GM12873 (cell line): Measurements from ENCODE around the gene KCNQ1OT1.

Source experiments
- CTCF ChIP-seq: IDR thresholded peaks from 2 replicates; pipeline ENCODE4 v1.5.1; 2012; ENCODE audit warnings: low read depth, mild to moderate bottlenecking, moderate library complexity, low read length, control low read depth; ENCODE audit not compliant: insufficient read depth; ENCODE audit errors: missing control alignments

The KCNQ1OT1 gene

GRCh38 chr11:2595204-2595603 lies 104.6 kb downstream of the KCNQ1OT1 start:
- TF ChIP-seq CTCF: no peak

DNA sequence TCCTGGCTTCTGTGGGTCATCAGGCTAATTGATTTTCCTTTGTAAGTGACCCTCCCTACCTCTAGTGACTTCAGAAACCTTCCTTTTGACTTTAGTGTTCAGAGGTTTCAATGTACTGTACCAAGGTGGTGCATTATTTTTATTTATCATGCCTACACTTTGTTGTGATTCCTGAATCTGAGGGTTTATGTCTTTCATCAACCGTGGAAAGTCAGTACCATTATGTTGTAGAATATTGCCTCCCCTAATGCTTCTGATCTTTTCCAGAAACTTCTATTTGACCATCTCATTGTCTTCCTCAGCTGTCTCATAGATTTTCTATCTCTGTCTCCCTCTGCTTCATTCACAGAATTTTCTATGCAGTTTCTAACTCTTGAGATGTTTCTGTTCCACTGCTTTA lies 105.5 kb downstream of the KCNQ1OT1 start:
- no peak for TF ChIP-seq CTCF

DNA sequence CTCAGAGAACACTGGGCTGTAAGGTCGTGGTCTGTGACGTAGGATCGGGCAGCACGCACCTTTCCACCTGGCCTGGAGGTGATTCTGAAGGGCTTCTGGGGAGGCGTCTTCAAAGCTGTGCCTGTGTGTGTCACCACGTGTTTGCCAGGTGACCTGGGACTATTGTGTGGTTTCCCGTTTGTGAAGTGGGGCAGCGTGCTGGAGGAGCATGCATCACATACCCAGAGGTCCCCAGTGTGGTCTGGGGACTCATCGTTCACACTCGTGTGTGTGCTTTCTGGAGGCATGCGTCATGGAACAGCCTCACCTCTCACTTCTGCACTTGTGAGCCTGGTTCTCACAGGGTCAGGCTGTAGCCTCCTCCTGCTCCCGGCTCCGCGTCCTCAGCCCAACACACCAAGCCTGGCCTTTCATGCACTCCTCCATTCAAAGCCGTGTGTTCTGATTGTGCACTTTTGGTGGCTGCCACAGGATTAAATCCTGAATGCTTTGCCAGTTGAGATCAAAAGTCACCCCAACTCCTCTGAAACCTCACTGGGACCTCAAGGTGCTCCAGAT lies 106.3 kb downstream of the KCNQ1OT1 start:
- TF ChIP-seq CTCF: no peak

- TF ChIP-seq CTCF: no peak
These were observed 107.0 kb downstream of the KCNQ1OT1 start for GRCh38 chr11:2592559-2593392.

- no peak for TF ChIP-seq CTCF
These were observed 108.0 kb downstream of the KCNQ1OT1 start for GRCh38 chr11:2591805-2592204.

GRCh38 chr11:2590965-2591754 lies 108.6 kb downstream of the KCNQ1OT1 start:
- no peak for TF ChIP-seq CTCF
